Measurements from ENCODE around the gene NFKB1.

- TF ChIP-seq, protein P1, sequence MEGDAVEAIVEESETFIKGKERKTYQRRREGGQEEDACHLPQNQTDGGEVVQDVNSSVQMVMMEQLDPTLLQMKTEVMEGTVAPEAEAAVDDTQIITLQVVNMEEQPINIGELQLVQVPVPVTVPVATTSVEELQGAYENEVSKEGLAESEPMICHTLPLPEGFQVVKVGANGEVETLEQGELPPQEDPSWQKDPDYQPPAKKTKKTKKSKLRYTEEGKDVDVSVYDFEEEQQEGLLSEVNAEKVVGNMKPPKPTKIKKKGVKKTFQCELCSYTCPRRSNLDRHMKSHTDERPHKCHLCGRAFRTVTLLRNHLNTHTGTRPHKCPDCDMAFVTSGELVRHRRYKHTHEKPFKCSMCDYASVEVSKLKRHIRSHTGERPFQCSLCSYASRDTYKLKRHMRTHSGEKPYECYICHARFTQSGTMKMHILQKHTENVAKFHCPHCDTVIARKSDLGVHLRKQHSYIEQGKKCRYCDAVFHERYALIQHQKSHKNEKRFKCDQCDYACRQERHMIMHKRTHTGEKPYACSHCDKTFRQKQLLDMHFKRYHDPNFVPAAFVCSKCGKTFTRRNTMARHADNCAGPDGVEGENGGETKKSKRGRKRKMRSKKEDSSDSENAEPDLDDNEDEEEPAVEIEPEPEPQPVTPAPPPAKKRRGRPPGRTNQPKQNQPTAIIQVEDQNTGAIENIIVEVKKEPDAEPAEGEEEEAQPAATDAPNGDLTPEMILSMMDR (IDR thresholded peaks at IDR 0.05), result no peak
- TF ChIP-seq POLR2A (IDR thresholded peaks at IDR 0.05), result no peak
Measured at GRCh38 chr4:102608190-102608589, 107.0 kb downstream of the NFKB1 start.
